ENCODE measurements around the gene ZNF710. TPM values are rescaled to one million over a fixed set of nuclear protein-coding genes. Genes with fewer than 3 reads are reported as not detected.

ZNF710 gene
- total RNA-seq, 1 donor from 2014 or later, result 3.5 TPM

DNA sequence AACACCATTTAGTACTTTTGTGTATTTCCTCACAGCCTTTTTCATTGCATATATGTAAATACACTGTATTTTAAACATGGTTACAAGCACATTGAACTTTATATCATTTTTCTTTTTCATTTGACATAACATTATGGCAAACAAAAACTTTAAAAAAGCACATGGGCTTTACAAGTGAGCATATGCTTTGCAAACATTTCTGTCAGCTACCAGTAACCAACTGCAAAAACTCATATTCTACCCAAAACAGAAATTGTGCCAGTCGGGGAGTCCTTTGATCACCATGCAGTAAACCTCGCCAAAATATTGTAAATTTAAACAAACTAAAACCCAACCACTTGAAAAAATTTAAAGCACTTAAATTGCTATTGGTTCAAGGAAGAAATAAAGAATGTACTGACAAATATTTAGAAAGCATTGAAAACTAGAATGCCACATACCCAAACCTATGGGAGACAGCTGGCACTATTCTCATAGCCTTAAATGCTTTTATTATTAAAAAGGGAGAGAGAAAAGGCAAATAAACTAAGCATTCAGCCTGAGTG, 24.4 kb downstream of the ZNF710 start:
- no peak overlapping the region for H3K4me3 ChIP-seq
- DNase-seq (ENCODE audit: low spot score in 2 of 2), result no peak
- H3K27me3 ChIP-seq, result no peaks in the 10 kb centered on the region
- no peaks in the 10 kb centered on the region for H3K9me3 ChIP-seq
- H3K36me3 ChIP-seq, result no peaks in the 10 kb centered on the region
- TF ChIP-seq, protein P1, sequence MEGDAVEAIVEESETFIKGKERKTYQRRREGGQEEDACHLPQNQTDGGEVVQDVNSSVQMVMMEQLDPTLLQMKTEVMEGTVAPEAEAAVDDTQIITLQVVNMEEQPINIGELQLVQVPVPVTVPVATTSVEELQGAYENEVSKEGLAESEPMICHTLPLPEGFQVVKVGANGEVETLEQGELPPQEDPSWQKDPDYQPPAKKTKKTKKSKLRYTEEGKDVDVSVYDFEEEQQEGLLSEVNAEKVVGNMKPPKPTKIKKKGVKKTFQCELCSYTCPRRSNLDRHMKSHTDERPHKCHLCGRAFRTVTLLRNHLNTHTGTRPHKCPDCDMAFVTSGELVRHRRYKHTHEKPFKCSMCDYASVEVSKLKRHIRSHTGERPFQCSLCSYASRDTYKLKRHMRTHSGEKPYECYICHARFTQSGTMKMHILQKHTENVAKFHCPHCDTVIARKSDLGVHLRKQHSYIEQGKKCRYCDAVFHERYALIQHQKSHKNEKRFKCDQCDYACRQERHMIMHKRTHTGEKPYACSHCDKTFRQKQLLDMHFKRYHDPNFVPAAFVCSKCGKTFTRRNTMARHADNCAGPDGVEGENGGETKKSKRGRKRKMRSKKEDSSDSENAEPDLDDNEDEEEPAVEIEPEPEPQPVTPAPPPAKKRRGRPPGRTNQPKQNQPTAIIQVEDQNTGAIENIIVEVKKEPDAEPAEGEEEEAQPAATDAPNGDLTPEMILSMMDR (IDR thresholded peaks at IDR 0.05), result no peak
- H3K4me1 ChIP-seq, result no peaks in the 10 kb centered on the region
- intact Hi-C loops (cut with DNase I), result no loop called here
- no peak overlapping the region for H3K27ac ChIP-seq

DNA sequence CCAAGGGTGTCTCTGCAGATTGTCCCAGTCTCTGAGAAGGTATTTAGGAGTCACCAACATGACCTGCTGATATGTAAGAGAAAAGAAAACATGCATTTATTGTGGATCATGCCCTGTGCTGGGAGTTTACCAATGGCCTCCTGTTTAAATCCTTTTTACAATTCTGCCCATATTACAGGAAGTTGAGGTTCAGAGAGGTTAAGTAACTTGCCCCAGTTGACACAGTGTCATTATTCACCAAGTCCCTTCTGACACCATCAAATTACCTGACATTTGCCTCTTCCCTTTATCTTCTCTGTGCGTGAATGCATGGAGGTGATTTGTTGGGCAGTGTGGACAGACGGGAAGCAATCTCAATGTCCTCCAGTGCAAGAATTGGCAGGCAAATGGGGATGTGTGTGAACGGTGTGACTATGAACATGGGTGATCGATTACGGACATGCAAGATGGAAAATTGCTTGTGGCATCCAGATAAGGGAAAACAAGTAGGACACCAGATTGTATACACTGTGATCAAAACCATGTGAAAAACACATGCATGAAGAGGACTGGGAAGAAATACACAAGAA, 27.3 kb downstream of the ZNF710 start:
- no peaks in the 10 kb centered on the region for H3K4me1 ChIP-seq
- no peaks in the 10 kb centered on the region for H3K27me3 ChIP-seq
- intact Hi-C loops (cut with DNase I), result no loop called here
- H3K36me3 ChIP-seq, result no peaks in the 10 kb centered on the region
- TF ChIP-seq, protein P1 (IDR thresholded peaks at IDR 0.05), result no peak
- no peak overlapping the region for H3K27ac ChIP-seq
- peak in 1 of 2 donors; percentile 5 for DNase-seq (ENCODE audit: low spot score in 2 of 2)
- no peaks in the 10 kb centered on the region for H3K9me3 ChIP-seq
- H3K4me3 ChIP-seq, result no peak overlapping the region

DNA sequence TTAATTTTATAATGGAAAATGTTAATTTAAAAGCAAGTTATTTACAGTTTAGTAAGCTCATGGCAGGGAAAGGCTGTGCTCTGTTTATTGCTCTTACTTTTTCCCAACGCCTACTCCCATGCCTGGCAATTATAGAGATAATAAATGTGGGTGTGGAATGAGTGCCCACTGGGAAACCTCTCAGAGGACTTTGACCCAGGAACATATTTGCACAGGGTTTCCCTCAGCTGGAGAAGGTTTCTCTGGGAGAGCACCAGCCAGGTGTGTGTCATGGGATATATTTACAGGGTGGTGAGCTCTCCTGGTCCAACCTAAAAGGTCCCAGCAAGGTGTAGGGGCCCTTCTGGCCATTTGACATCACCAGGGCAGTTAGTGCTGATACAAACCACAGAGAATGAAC, 27.9 kb downstream of the ZNF710 start:
- H3K4me1 ChIP-seq, result no peaks in the 10 kb centered on the region
- peak in 1 of 2 donors; percentile 48 for DNase-seq (ENCODE audit: low spot score in 2 of 2)

DNA sequence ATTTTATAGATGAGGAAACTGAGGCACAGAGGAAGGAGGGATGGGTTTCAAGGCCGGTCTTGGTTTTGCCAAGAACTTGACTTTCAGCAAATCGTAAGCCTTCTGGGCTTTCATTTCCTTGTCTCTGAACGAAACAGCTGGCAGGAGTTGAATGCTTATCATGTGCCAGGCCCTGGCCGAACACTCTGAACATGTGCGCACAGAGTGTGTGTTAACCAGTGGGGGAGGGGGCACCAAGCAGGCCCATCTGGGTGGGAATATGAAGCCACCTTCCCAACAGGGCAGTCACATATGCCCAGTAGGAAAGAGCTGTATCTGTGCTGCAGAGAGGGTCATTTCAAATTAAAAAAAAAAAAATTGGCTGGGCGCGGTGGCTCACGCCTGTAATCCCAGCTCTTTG, 29.3 kb downstream of the ZNF710 start:
- Histone ChIP-seq H3K9me3 (no peaks in the 10 kb centered on the region), H3K27me3 (no peaks in the 10 kb centered on the region), H3K36me3 (no peaks in the 10 kb centered on the region), H3K4me3 (no peak overlapping the region), H3K27ac (no peak overlapping the region), H3K4me1 (no peaks in the 10 kb centered on the region)
- TF ChIP-seq, protein P1 (IDR thresholded peaks at IDR 0.05), result no peak
- DNase-seq (ENCODE audit: low spot score in 2 of 2), result peak in 1 of 2 donors; percentile 56
- intact Hi-C loops (cut with DNase I), result no loop called here

More for the DNA sequence above, 27.9 kb downstream of the ZNF710 start:
- TF ChIP-seq, protein P1 (IDR thresholded peaks at IDR 0.05), result no peak
- no peaks in the 10 kb centered on the region for H3K9me3 ChIP-seq
- H3K36me3 ChIP-seq, result no peaks in the 10 kb centered on the region
- H3K27ac ChIP-seq, result no peak overlapping the region
- intact Hi-C loops (cut with DNase I), result no loop called here
- H3K27me3 ChIP-seq, result no peaks in the 10 kb centered on the region
- H3K4me3 ChIP-seq, result no peak overlapping the region

DNA sequence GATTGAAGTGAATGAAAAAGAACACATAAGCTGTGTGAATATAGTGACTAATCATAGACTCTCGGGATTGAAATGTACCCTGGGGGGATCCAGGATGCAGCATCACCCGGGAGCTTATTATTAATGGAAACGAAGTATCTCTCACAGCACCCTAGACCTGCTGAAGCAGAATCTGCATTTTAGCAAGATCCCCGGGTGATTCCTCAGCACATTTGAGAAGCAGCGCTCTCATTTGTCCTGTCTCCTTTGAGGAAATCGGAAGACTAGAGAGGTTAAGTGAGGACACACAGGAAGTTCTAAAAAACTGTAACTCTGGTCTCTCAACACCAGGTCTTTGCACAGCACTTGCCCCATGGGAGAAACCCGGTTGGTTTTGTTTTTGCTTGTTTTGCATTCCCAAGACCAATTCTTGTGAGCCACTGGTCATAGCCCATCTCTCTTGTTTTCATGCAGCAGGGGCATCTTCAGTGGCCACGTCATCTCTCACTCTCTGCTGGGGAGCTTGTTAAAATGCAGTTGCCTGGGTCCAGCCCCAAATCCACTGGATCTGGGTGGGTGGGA, 30.2 kb downstream of the ZNF710 start:
- TF ChIP-seq, protein P1 (IDR thresholded peaks at IDR 0.05), result no peak
- H3K4me3 ChIP-seq, result no peak overlapping the region
- H3K4me1 ChIP-seq, result no peaks in the 10 kb centered on the region
- H3K9me3 ChIP-seq, result no peaks in the 10 kb centered on the region
- intact Hi-C loops (cut with DNase I), result no loop called here
- no peaks in the 10 kb centered on the region for H3K27me3 ChIP-seq
- H3K36me3 ChIP-seq, result no peaks in the 10 kb centered on the region
- DNase-seq (ENCODE audit: low spot score in 2 of 2), result peak in 1 of 2 donors; percentile 60
- H3K27ac ChIP-seq, result peak overlapping the region in 1 of 2 donors; percentile 40

All from ascending aorta (tissue), 2 donors.